Activated CD4-positive, CD25-positive, alpha-beta regulatory T cell treated with anti-CD3 and anti-CD28 coated beads, Interleukin-2, amount 50 U/mL, for 16 hours (primary cell): ENCODE data around the gene NRG2.

ENCODE experiments used
- DNase-seq: peaks from one replicate; pipeline ENCODE4 v3.0.0-alpha.2; 2020; ENCODE audit warnings: low read depth, low spot score

NRG2 gene

DNA sequence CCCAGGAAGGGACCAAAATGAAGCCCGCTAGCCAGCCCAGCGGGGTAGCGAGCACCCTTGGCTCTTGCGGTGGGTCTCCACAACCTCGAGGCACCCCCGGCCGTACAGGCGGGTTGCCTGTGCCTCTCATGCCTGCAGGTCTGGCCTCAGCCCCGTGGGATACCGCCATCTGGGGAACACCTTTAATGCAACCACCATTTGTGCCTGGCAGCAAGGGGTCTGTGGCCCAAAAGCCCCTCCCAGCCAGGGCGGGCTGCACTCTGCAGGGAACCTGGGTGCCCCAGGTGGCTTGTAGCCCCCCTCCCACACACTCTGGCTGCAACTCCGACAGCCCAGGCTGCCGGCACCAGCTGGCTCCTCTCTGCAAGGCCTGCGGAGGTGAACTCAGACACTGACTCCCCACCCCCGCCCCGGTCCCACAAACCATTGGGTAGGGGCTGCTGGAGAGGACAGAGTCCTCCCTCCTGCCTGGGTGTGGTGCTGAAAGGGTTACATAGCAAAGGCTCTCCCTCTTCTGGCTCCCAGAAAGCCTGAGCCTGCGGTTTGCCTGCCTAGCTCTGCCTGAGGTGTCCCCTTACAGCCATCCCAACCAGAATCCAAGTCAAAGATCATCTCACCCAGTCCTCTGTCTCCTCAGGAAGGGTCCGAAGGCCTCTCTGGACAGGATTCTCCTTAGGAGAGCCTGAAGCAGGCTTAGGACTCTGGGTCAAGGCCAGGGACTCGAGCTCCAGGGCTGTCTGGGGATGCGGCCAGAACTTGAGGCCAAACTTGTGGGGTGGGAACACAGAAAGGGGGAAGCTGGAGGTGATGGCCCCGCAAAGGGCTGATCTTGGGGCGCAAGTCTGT is 138.1 kb downstream of the NRG2 start:
- DNase-seq: no peak

DNA sequence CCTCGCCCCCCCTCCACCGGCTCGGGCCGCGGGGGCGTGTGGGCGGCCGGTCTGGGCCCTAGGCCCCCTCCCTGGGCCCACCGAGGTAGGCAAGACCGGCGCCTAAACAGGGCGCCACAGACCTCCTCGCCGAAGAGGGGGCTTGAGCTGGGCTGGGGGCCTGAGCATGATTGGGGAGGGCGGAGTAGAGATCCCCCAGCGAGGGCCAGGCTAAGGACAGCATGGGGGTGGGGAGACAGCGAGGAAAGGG is 138.6 kb downstream of the NRG2 start:
- DNase-seq: no peak

DNA sequence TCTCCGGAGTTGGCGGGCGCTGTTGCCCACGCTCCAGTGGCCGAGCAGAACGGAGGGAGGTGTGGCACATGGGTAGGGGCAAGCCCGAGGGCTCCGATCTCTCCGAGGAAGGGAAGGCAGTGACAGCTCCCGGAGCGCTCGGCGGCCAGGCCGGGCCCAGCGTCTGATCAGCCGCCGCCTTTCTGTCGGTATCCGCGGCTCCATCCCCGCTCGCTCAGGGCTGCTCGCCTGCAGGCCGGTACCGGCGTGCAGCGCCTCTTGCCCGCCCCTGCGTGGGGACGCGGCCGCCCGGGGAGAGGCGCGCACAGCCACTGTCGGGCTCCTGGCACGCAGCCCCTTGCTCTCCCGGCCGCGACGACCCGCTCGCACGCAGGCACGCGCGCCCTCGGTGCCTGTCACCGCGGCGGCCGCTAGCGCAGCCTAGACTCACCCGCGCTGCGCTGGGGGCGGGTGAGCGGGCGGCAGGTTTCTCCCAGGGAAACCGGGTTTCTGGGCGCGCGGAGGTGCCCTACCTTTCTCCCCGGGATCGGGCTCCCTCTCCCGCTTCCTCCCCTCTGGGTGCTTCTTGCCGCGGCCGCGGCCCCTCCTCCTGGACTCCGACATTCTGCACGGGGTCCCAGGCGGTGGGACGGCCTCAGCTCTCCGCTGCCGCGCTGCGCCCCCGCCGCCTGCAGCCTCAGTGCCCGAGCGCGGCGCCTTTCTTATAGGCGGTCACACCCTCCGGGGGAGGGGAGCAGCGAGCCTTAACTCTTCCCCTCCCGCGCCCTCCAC is 139.1 kb downstream of the NRG2 start:
- no peak for DNase-seq

DNA sequence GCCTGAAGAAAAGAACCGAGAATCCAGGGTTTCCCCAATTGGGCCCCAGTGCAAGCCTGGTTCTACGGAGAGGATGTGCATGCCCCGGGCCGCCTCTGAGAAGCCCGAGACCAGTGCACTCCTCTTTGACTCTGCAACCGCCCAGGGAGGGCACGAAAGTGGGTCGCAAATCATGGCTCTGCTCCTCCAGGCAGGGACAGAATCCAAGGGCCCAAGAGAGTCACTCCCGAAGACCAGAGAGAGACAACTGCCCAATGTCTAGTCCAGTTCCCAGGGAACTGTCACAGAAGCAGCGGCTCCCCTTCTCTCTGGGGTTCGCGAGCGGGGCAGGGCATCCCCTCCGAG is 139.7 kb downstream of the NRG2 start:
- no peak for DNase-seq

DNA sequence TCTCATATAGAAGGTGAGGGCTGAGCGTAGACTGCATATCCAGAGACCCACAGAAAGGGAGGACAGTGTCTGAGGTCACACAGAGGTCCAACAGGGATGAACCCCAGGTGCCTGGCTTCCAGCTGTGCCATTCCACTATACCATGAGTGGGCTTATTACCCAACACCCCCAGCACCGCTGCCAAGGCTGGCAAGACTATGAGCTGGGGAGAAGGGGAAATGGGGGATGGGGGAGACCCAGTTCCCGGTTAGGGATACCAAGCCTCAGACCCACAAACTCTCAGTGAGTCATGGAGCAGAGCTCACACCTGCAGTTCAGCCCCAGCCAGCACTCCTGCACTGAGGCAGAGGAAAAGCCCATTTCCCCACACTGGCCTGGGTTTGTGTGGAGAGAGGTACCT is 141.1 kb downstream of the NRG2 start:
- no peak for DNase-seq

DNA sequence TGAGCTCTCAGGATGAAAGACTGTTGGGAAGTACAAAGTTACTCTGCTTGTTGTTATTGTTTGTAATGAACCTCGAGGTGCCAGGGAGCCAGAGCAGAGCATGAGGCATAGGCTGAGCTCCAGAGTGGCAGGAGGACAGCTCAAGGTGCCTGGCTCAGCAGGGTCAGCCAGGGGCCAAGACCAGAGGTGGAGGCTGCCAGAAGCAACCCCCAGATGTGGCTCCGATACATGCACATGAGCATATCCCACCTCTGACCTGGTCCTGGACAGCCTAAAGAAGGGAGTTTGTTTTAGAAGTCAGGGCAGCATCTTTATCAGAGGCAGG is 141.9 kb downstream of the NRG2 start:
- no peak for DNase-seq

DNA sequence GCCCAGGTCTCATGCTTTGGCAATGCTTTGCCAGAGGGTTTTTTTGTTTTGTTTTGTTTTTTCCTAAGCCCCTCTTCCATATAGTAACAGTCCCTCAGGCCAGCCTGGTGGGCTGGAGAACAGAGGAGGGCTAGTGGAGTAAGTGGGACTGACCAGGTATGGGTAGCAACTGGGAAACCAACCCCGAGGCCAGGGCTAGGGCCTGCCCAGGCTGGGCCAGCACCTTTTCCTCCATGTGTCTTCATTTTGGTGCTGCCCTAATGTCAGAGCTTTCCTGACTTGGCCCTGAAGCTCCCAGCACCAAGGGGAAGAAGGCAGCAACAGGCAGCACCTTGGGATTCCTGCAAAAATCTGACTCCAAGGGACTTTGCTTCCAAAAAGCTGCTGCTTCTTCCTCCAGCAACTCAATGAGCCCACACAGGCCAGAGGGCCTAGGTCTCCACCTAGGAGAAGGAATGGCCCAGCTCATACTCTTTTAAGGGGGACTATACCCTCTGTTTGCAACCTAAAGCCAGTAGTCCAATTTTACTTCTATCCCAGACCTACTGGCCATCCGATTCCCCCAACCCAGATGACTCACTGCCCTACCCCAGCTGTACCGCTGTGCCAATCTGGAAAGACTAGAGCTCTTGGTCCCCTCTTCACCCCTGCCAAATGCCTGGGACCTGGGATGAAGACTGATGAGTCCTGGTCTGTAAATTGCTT is 142.4 kb downstream of the NRG2 start:
- no peak for DNase-seq

DNA sequence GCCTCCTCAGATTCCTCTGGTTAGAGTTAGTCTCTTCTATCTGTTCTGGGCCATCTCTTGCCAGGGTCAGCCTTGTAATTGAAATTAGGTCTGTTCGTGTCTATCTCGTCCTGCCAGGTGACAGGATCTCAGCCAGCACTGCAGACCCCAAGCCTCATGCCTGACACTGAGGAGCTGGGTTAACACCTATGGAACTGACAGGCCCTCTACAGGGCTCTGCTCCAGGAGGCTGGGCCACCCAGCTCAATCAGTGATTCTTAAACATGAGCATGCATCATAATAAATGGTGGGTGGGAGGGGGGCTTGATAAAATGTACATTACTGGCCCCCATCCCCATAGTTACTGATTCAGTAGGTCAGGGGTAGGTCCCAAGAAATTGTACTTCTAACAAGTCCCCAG is 144.1 kb downstream of the NRG2 start:
- DNase-seq: no peak

DNA sequence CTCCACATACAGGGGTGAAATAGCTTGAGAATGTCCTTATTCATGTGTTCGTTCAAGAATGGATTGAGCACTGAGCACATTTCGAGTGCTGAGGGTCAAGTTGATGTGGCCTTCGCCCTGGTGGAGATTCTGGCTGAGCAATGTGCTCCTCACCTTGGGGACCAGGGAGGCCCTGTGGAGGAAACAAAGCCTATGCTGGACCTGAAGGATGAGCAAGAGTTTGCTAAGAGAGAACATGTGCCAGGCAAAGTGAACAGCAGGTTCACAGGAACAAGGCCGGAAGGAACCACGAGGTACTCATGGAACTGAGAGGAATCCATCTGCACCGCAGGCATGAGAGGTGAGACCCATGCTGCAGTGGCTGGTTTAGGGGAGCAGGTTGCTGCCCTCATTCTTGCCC is 145.1 kb downstream of the NRG2 start:
- no peak for DNase-seq

DNA sequence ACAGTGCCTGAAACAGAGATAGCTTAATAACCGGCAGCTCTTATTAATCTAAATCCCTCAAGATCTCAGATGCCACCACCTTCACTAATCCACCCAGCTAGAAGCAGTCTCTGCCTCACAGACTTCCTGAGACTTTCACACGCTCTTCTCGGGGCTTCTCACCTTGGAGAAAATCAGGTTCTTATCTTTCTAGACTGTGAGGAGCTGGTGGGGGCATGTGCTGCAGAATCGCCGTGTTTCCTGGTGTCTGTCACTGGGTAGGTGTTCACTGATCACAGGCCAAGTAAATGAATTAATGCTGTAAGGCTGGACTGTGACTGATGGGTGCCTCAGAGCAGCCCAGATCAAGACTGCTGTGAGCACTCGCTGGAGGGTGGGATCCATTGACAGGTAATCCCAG is 145.8 kb downstream of the NRG2 start:
- DNase-seq: no peak

DNA sequence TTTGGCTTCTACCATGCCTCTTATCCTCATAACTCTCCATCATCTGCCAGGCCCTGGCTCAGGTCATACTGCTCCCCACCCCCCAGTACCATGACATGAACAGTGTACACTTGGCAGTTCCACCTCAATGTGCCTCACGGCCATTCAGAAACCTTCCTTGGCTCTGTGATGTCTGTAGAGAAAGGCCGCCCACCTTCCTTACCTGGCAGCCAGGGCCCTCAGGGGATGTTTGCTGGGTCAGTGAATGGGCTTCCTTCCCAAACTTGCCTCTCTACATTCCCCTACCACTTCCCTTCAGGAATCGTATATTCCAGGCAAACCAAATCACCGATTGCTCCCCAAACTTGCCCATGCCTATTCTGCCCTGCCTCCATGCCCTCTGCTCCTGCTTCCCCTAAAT is 146.4 kb downstream of the NRG2 start:
- DNase-seq: no peak

DNA sequence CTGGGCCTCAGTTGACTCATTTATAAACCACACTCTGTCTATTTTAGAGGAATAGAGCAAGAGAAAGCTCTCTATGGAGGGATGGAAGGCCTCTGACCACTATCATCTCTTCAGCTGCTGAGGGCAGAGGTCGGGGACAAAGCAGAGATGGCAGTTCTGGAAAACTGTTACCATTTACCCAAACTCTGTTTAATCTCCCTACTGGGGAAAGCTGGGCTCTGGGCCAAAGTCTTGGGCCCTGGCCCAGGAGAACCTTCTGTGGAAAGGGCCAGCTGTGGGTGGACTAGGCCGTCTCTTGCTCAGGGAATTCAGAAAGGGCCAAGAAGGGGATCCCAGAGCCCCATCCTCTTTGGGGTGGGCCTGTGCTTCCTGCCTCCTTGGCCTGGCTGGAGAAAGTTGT is 147.5 kb downstream of the NRG2 start:
- DNase-seq: no peak

DNA sequence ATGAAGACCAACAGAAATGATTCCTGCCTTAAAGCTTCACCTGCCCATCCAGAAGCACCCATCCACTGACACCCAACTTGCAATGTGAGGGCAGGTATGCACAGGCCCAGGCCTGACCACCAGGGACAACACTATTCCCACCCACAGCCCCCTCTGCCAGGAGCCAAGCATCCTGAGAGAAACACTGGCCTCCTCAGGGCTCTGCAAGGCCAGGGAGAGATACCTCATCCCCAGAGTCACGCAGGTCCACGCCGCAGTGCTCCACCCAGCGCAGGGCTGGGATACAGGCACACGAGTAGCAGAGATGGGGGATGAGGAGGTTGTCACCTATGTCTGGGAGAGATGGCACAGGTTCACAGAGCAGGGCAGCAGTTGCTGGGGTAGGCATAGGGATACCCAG is 148.1 kb downstream of the NRG2 start:
- DNase-seq: no peak

DNA sequence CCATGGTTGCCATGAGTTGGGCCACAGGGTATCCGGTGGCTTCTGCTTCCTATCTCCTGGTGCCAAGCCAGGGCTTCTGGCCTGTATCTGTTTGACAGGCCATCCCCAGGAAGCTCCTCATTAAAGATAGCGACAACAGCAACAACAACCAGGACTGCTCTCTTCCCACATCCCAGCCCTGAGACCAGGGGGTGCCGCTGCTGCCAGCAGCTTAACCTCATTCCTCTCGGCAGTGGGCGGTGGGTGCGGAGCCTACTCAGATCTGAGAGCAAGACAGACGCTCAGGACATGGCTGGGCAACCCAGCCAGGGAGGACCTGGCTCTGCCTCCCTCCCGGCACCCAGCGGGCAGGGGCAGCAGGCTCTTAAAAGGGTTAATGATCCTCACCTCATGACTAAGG is 149.2 kb downstream of the NRG2 start:
- no peak for DNase-seq

DNA sequence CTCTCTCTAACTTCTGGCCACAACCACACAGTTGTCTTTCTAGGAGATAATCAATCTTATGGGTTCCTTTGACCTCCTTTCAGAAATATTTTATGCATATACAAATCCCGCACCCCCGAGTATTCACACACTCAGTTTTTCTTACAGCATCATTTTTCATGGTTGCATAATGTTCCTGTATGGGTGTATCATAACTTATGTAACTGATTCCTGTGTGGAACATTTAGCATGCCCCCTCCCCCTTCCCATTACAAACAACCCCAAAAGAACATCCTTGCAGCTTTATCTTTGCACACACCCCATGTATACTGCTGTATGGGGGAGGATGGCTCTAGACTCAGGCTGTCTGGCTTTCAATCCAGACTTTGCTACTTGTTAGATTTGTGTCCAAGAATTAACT is 153.7 kb downstream of the NRG2 start:
- DNase-seq: no peak

DNA sequence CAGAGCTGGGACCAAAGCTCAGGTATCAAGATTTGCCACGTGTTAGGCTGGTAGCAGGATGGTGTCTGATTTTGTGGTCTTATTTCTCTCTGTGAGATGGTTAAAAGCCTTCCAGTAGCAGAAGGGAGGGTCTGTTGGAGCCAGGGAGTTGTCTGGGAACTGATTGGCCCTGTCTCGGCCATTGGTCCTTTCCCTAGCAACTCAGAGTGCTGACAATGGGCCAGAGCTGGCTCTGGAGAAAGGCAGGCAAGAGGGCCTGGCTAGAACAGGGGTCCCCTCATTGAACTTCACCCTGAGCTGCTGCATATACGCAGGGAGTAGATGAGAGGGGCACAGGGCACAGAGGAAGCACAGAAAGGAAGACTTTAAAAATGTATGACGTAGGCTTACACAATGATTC is 154.7 kb downstream of the NRG2 start:
- no peak for DNase-seq

DNA sequence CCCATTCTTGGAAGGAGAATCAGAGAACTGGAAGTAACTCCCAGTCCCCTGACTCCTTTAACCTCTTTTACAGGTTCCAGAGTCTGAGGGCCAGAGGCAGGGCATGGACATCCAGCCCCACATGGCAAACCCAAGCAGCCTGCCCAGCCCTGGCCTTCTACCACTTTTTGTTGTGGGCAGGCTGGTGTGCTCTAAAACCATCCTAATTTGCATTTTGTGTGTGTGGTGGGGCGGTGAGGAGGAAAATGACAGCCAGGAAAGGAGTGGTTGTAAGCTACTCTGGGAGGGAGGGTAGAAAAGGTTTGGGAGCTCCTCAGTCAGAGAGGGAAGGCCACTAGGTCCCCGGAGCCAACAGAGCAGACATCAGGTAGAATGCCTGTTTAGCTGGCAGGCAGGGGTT is 156.9 kb downstream of the NRG2 start:
- DNase-seq: no peak

DNA sequence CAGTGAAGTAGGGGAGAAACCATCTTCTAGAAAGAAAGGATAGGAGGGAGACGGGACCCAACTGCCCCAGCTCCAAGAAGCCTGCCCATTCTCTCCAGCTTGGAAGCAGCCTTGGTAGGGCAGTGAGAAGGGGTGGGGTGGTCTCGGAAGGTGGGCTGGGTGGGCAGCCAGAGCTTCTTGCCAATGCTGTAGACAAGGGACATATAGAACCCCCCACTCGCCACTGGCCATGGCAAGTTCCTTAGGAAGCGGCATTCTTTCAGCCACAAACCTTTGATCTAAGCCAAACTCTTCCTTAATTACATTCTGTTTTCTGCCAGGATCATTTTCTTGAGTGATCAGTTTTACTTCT is 157.3 kb downstream of the NRG2 start:
- no peak for DNase-seq

DNA sequence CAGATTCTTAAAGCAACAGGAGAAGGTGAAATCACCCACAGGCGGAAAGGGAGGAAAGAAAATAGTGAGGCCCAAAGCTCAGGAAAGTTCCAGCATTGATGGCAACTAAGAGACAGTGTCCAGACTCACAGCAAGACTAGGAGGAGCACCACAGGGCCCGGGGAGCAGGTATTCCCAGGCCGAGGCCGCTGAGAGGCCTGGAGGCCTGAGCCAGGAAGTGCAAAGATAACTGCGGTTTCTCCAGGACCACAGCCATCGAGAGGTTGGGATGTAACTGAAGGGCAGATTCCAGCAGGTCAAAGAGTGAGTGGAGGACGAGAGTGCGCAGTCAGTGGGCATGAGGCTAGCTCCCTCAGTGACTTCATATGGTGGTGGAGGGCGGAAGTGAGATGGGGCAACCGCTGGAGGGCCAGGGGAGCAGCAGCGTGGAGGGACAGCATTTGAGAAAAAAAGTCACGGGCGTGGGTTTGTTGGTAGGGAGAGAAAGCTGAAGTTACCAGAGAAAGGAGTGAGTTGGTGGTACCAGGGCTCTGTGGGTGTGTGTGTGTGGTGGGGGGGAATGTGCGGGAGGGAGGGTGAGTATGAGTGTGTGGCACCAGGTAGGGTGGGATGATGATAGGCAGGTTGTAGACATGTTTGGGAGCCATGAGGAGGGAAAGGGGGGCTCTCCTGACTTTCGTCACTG is 157.8 kb downstream of the NRG2 start:
- DNase-seq: no peak

DNA sequence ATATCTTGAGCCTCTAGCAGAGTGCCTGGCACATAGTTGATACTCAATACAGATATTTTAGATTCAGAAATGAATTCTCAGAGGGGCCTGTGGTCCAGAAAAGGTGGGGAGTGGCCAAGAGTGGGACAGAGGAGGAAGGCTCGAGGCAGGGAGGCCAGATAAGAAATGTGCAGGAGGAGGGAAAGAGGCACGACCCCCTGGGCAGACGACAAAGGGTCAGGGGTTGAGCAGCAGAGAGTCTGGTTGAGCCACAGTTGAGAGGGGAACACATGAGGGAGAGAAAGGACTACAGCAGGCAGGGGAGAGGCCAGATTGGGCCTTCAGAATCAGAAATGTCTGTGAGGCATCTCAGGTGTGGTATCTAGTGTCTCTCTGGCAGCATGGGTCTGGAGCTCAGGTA is 158.4 kb downstream of the NRG2 start:
- no peak for DNase-seq

DNA sequence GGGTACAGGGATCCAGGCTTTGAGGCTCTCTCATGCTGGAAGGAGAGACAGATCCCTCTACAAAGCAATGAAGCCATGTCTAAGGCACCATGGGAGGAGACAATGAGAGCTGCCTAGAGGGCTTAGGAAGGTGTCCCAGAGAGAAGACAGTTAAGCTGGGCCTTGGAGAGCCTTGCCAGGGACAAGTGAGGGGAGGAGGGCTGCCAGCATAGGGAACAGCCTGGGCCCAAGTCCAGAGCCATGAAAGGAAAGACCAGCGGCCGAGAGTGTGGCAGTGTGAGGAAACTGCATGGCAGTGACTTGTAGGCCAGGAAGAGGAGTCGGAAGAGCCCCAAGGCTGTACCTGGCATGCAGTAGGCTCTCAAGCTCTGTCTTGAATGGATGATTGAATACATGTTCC is 159.0 kb downstream of the NRG2 start:
- DNase-seq: no peak

DNA sequence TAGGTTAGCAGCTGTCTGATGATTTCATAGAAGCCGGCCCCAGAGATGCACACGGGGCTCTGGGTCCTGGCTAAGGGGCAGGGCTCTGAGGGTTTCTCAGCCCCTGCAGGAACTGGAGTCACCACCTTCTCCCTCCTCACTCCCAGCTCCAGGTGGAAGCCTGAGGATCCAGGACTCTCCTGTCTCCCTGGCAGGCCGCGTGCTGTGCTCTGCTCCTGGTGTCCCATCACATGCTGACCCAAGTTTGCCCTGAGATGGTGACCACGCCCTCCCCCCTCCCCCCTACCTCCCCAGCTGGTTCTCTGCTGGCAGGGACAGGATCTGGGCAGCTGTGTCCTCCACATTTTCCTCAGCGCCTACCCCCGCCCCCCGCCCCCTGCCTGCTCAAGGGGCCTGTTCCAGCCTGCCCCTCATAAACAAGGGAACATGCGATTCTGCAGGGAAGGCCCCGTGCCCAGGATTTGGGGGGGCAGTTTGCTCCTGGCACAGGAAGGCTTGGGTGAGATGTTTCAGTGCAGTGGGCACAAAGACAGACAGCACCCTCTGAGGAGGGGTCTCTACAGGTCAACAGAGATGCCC is 160.0 kb downstream of the NRG2 start:
- no peak for DNase-seq
